Transverse colon (tissue), 4 donors: Measurements from ENCODE around the gene NUDC. TPM values are rescaled to one million over a fixed set of nuclear protein-coding genes. Genes with fewer than 3 reads are reported as not detected.

Experiments
- DNase-seq: peaks from one replicate; pipeline ENCODE4 v3.0.0-alpha.2; 2019
- H3K27ac ChIP-seq, 4 donors: fragments of 200-600 bp; sonication (generic); 2 replicates each; pipeline ENCODE4 v1.5.1; 2016 to 2018; ENCODE audit warnings: inconsistent platforms in 4 of 4
- H3K27me3 ChIP-seq: fragments of 200-600 bp; sonication (generic); 2 replicates; pipeline ENCODE4 v1.5.1; 2017; ENCODE audit warnings: inconsistent platforms
- H3K36me3 ChIP-seq, 4 donors: fragments of 200-600 bp; sonication (generic); 2 replicates each; pipeline ENCODE4 v1.5.1; 2017 to 2019; ENCODE audit warnings: inconsistent platforms in 4 of 4
- H3K4me1 ChIP-seq, 4 donors: fragments of 200-600 bp; sonication (generic); 2 replicates each; pipeline ENCODE4 v1.5.1; 2017 to 2020; ENCODE audit warnings: inconsistent platforms in 4 of 4
- H3K4me3 ChIP-seq, 4 donors: fragments of 200-600 bp; sonication (generic); 1 replicate in 1 of 4; 2 replicates in 3 of 4; pipeline versions ENCODE4 v1.5.1 to v1.6.1; 2017 to 2019; ENCODE audit warnings: inconsistent platforms in 4 of 4
- H3K9me3 ChIP-seq, 2 donors: fragments of 200-600 bp; sonication (generic); 2 replicates each; pipeline ENCODE4 v1.5.1; 2017 to 2019; ENCODE audit warnings: inconsistent platforms in 2 of 2
- EP300 ChIP-seq: sonication (generic); formaldehyde crosslinking; IDR thresholded peaks from one replicate; pipeline ENCODE4 v1.6.1; 2017; ENCODE audit warnings: antibody characterized with exemption, low read depth
- POLR2A ChIP-seq: fragments of 450-650 bp; IDR thresholded peaks from one replicate; pipeline ENCODE4 v1.6.1; 2016; ENCODE audit warnings: antibody characterized with exemption, mild to moderate bottlenecking, moderate library complexity
- POLR2AphosphoS5 ChIP-seq, 3 donors: sonication (generic); formaldehyde crosslinking; IDR thresholded peaks; one replicate each; pipeline ENCODE4 v1.6.1; 2016; ENCODE audit warnings: antibody characterized with exemption in 3 of 3
- WGBS, 2 donors: methylation state at CpG; one replicate each; pipeline ENCODE4 v1.1.5; 2018; ENCODE audit warnings: low coverage in 1 of 2; 5-methylcytosine and 5-hydroxymethylcytosine counted together
- in situ Hi-C, 4 donors: fragments of 200-750 bp; cut with MboI; loops; one replicate each; pipeline versions ENCODE4 v1.15.0 to v1.15.1; 2017; ENCODE audit warnings: low sequenced_read_pairs in 3 of 4, low pct_ligation_motif_present in 1 of 4, low pct_unique_long_range_greater_than_20kb in 1 of 4
- intact Hi-C: fragments of 100-400 bp; cut with DNase I; formaldehyde crosslinking; loops from one replicate; pipeline ENCODE4 v1.15.1; 2023; ENCODE audit warnings: low total_unique reads
- total RNA-seq, 4 donors: library from RNA; depleted of rRNA; stranded (reverse); fragments of >200 nt; gene quantifications; one replicate each; pipeline ENCODE4 v1.1.0, GENCODE V29; 2016
- TF ChIP-seq, protein P1 (sequence below), 5 experiments: fragments of 200-600 bp in 3 of 5; fragments of 450-650 bp in 2 of 5; sonication (generic) in 3 of 5; IDR thresholded peaks; 1 replicate in 2 of 5; 2 replicates in 3 of 5; pipeline ENCODE4 v1.5.1; 2016 to 2017; ENCODE audit warnings: antibody characterized with exemption in 5 of 5, inconsistent platforms in 3 of 5, mild to moderate bottlenecking in 2 of 5, moderate library complexity in 1 of 5

The NUDC gene
- total RNA-seq, 4 donors from 2014 or later = 10.8 to 39.9 (median 27.6) TPM

GRCh38 chr1:26993237-26994019 is 71.9 kb downstream of the NUDC start, which contains the start of gene TRNP1:
Gene TRNP1 (plus strand): TSS chr1:26993692. CDS start chr1:26993787, 95 bp downstream.
- intact Hi-C loops (loop anchor here (10.0 kb wide), 1 partner anchor 291 kb away; no protein-coding TSS in a partner anchor), in situ Hi-C loops (loop anchor here in 1 of 4 donors (10.0 kb wide), 1 partner anchor 101 kb away; no protein-coding TSS in a partner anchor)
- H3K4me3 ChIP-seq = peak within 1 kb of the TSS; percentile 45 to 90 (median 68)
- no peaks in the 10 kb centered on the region for H3K36me3 ChIP-seq
- peak; percentile 53 for DNase-seq
- peaks cover 5 to 26% (median 17%) of the 10 kb centered on the region in 4 donors for H3K4me1 ChIP-seq
- TF ChIP-seq, protein P1, sequence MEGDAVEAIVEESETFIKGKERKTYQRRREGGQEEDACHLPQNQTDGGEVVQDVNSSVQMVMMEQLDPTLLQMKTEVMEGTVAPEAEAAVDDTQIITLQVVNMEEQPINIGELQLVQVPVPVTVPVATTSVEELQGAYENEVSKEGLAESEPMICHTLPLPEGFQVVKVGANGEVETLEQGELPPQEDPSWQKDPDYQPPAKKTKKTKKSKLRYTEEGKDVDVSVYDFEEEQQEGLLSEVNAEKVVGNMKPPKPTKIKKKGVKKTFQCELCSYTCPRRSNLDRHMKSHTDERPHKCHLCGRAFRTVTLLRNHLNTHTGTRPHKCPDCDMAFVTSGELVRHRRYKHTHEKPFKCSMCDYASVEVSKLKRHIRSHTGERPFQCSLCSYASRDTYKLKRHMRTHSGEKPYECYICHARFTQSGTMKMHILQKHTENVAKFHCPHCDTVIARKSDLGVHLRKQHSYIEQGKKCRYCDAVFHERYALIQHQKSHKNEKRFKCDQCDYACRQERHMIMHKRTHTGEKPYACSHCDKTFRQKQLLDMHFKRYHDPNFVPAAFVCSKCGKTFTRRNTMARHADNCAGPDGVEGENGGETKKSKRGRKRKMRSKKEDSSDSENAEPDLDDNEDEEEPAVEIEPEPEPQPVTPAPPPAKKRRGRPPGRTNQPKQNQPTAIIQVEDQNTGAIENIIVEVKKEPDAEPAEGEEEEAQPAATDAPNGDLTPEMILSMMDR (IDR thresholded peaks at IDR 0.05) = no peak
- peak; percentile 38 for TF ChIP-seq POLR2A
- no peak for TF ChIP-seq EP300
- peak; percentile 63 to 83 (median 65) for TF ChIP-seq POLR2AphosphoS5 (IDR thresholded peaks at IDR 0.05)
- WGBS, 2 donors = 1% methylated on average over 33 of the region's 61 CpGs; no CpG with 5 or more reads in 1 of the 2 donors
- H3K27me3 ChIP-seq = peaks cover 65% of the 10 kb centered on the region
- peak within 1 kb of the TSS; percentile 67 to 83 (median 77) for H3K27ac ChIP-seq
- no peaks in the 10 kb centered on the region for H3K9me3 ChIP-seq

GRCh38 chr1:26994020-26994786 is 72.7 kb downstream of the NUDC start:
- Histone ChIP-seq H3K9me3 (no peaks in the 10 kb centered on the region), H3K36me3 (no peaks in the 10 kb centered on the region), H3K4me1 (peaks cover 12 to 31% (median 20%) of the 10 kb centered on the region in 4 donors), H3K27ac (peak overlapping the region; percentile 67 to 83 (median 77)), H3K27me3 (peaks cover 65% of the 10 kb centered on the region), H3K4me3 (peak overlapping the region; percentile 45 to 90 (median 68))
- 0% methylated on average over 53 of the region's 97 CpGs; no CpG with 5 or more reads in 1 of the 2 donors for WGBS, 2 donors
- in situ Hi-C loops (loop anchor here in 1 of 4 donors (10.0 kb wide), 1 partner anchor 101 kb away; no protein-coding TSS in a partner anchor), intact Hi-C loops (loop anchor here (10.0 kb wide), 1 partner anchor 291 kb away; no protein-coding TSS in a partner anchor)
- TF ChIP-seq POLR2A (no peak), POLR2AphosphoS5 (IDR thresholded peaks at IDR 0.05) (no peak), EP300 (no peak)
- TF ChIP-seq, protein P1 (IDR thresholded peaks at IDR 0.05) = no peak
- DNase-seq = no peak

GRCh38 chr1:26994787-26995517 is 73.4 kb downstream of the NUDC start:
- H3K27ac ChIP-seq = peak overlapping the region; percentile 43 to 71 (median 48)
- H3K9me3 ChIP-seq = no peaks in the 10 kb centered on the region
- TF ChIP-seq EP300 (no peak), POLR2A (no peak)
- TF ChIP-seq, protein P1 (IDR thresholded peaks at IDR 0.05) = no peak
- no peak for DNase-seq
- intact Hi-C loops (loop anchor here (10.0 kb wide), 1 partner anchor 290 kb away; no protein-coding TSS in a partner anchor), in situ Hi-C loops (loop anchor here in 1 of 4 donors (10.0 kb wide), 1 partner anchor 100 kb away; no protein-coding TSS in a partner anchor)
- 41% methylated on average over 15 of the region's 15 CpGs; no CpG with 5 or more reads in 1 of the 2 donors for WGBS, 2 donors
- H3K4me3 ChIP-seq = peak overlapping the region; percentile 19 to 90 (median 50)
- H3K4me1 ChIP-seq = peaks cover 12 to 39% (median 24%) of the 10 kb centered on the region in 4 donors
- H3K27me3 ChIP-seq = peaks cover 65% of the 10 kb centered on the region
- H3K36me3 ChIP-seq = no peaks in the 10 kb centered on the region
